GM19395 (cell line): ENCODE measurements around the gene DNAJC7.

Experiments used
- ATAC-seq: cut with Tn5 transposase; IDR thresholded peaks from one replicate; pipeline ENCODE4 v1.9.1; 2021; ENCODE audit warnings: mild to moderate bottlenecking, moderate library complexity; ENCODE audit not compliant: unreplicated experiment

The DNAJC7 gene

GRCh38 chr17:42016941-42017865 lies at the start of gene DNAJC7:
Gene DNAJC7 (minus strand): TSS chr17:42017439. CDS start chr17:42017416, 23 bp downstream.
- peak; percentile 74 for ATAC-seq

- no peak for ATAC-seq
These were observed 48.0 kb upstream of the DNAJC7 start for GRCh38 chr17:42065201-42065600.

- no peak for ATAC-seq
These were observed 45.4 kb upstream of the DNAJC7 start for GRCh38 chr17:42062681-42063080.

- no peak for ATAC-seq
These were observed 44.6 kb upstream of the DNAJC7 start for GRCh38 chr17:42061646-42062487.

- ATAC-seq: no peak
These were observed 43.0 kb upstream of the DNAJC7 start for GRCh38 chr17:42060231-42060630.

- no peak for ATAC-seq
These were observed 42.6 kb upstream of the DNAJC7 start for GRCh38 chr17:42059815-42060214.

- ATAC-seq: no peak
These were observed 40.8 kb upstream of the DNAJC7 start for GRCh38 chr17:42058063-42058462.

- no peak for ATAC-seq
These were observed 39.4 kb upstream of the DNAJC7 start for GRCh38 chr17:42056635-42057034.

GRCh38 chr17:42055496-42055895 lies 38.3 kb upstream of the DNAJC7 start:
- no peak for ATAC-seq

GRCh38 chr17:42055027-42055426 lies 37.8 kb upstream of the DNAJC7 start:
- no peak for ATAC-seq

GRCh38 chr17:42053731-42054500 lies 36.7 kb upstream of the DNAJC7 start:
- no peak for ATAC-seq

- no peak for ATAC-seq
These were observed 35.2 kb upstream of the DNAJC7 start for GRCh38 chr17:42052346-42052877.

GRCh38 chr17:42051645-42052044 lies 34.4 kb upstream of the DNAJC7 start:
- ATAC-seq: no peak

GRCh38 chr17:42051013-42051400 lies 33.8 kb upstream of the DNAJC7 start:
- no peak for ATAC-seq

GRCh38 chr17:42050393-42051012 lies 33.3 kb upstream of the DNAJC7 start, which contains the start of gene C17orf113:
Gene C17orf113 (minus strand): TSS chr17:42050601. CDS start chr17:42043376, 7,225 bp downstream.
- ATAC-seq: no peak

- no peak for ATAC-seq
These were observed 32.7 kb upstream of the DNAJC7 start for GRCh38 chr17:42049834-42050392.

GRCh38 chr17:42047343-42047742 lies 30.1 kb upstream of the DNAJC7 start:
- no peak for ATAC-seq

GRCh38 chr17:42045719-42046118 lies 28.5 kb upstream of the DNAJC7 start:
- no peak for ATAC-seq

GRCh38 chr17:42042598-42043319 lies 25.5 kb upstream of the DNAJC7 start:
- ATAC-seq: no peak
